ENCODE measurements around the gene LRRC74A. TPM values are rescaled to one million over a fixed set of nuclear protein-coding genes. Genes with fewer than 3 reads are reported as not detected.

LRRC74A gene
- not detected in 2 replicates for total RNA-seq

GRCh38 chr14:76826122-76826521, at the start of gene LRRC74A:
LRRC74A (plus strand) TSS chr14:76826408; CDS start chr14:76826698, 290 bp downstream.
- intact Hi-C loops (cut with micrococcal nuclease): no loop called here

GRCh38 chr14:76776428-76777251, 49.6 kb upstream of the LRRC74A start:
- intact Hi-C loops (cut with micrococcal nuclease): no loop called here

GRCh38 chr14:76777721-76778120, 48.5 kb upstream of the LRRC74A start:
- intact Hi-C loops (cut with micrococcal nuclease): no loop called here

- intact Hi-C loops (cut with micrococcal nuclease): no loop called here
Measured at GRCh38 chr14:76778546-76779215, 47.5 kb upstream of the LRRC74A start.

GRCh38 chr14:76779221-76780057, 46.8 kb upstream of the LRRC74A start:
- intact Hi-C loops (cut with micrococcal nuclease): no loop called here

GRCh38 chr14:76780058-76780345, 46.2 kb upstream of the LRRC74A start:
- intact Hi-C loops (cut with micrococcal nuclease): no loop called here

- intact Hi-C loops (cut with micrococcal nuclease): no loop called here
Measured at GRCh38 chr14:76780360-76780759, 45.8 kb upstream of the LRRC74A start.

- intact Hi-C loops (cut with micrococcal nuclease): no loop called here
Measured at GRCh38 chr14:76780875-76781647, 45.1 kb upstream of the LRRC74A start.

GRCh38 chr14:76781648-76782051, 44.6 kb upstream of the LRRC74A start:
- intact Hi-C loops (cut with micrococcal nuclease): no loop called here

- intact Hi-C loops (cut with micrococcal nuclease): no loop called here
Measured at GRCh38 chr14:76782115-76782884, 43.9 kb upstream of the LRRC74A start.

GRCh38 chr14:76782885-76783566, 43.2 kb upstream of the LRRC74A start:
- intact Hi-C loops (cut with micrococcal nuclease): no loop called here

- intact Hi-C loops (cut with micrococcal nuclease): loop anchor here (1.0 kb wide), 1 partner anchor 74 kb away; no protein-coding TSS in a partner anchor
Measured at GRCh38 chr14:76784266-76784874, 41.8 kb upstream of the LRRC74A start.

- intact Hi-C loops (cut with micrococcal nuclease): loop anchor here (1.0 kb wide), 1 partner anchor 75 kb away; no protein-coding TSS in a partner anchor
Measured at GRCh38 chr14:76784881-76785280, 41.3 kb upstream of the LRRC74A start.

- intact Hi-C loops (cut with micrococcal nuclease): no loop called here
Measured at GRCh38 chr14:76786601-76787000, 39.6 kb upstream of the LRRC74A start.

GRCh38 chr14:76792422-76792821, 33.8 kb upstream of the LRRC74A start:
- intact Hi-C loops (cut with micrococcal nuclease): no loop called here

GRCh38 chr14:76793324-76793723, 32.9 kb upstream of the LRRC74A start:
- intact Hi-C loops (cut with micrococcal nuclease): no loop called here

GRCh38 chr14:76793956-76794355, 32.3 kb upstream of the LRRC74A start:
- intact Hi-C loops (cut with micrococcal nuclease): no loop called here

- intact Hi-C loops (cut with micrococcal nuclease): no loop called here
Measured at GRCh38 chr14:76806446-76806845, 19.8 kb upstream of the LRRC74A start.

- intact Hi-C loops (cut with micrococcal nuclease): no loop called here
Measured at GRCh38 chr14:76808011-76808410, 18.2 kb upstream of the LRRC74A start.

Data from T-helper 2 cell treated with Interferon-gamma antibody and Interleukin-4, amounts not matched to agents 100 ng/mL and 5 ng/mL, for 36 hours (primary cell).